Limb (tissue), 2 donors: ENCODE data around the gene BLVRB.
A peak's percentile ranks its signal among the peaks of the same experiment; 100 is the strongest.
"Not testable (repeated sequence)": the region's sequence is repeated elsewhere in the genome, so short reads cannot be mapped to it uniquely, and the experiment has no call there.

Experiments used
- DNase-seq, 2 donors: peaks; one replicate each; pipeline ENCODE4 v3.0.0-alpha.2; 2016; ENCODE audit errors: extremely low spot score in 2 of 2

The BLVRB gene

DNA sequence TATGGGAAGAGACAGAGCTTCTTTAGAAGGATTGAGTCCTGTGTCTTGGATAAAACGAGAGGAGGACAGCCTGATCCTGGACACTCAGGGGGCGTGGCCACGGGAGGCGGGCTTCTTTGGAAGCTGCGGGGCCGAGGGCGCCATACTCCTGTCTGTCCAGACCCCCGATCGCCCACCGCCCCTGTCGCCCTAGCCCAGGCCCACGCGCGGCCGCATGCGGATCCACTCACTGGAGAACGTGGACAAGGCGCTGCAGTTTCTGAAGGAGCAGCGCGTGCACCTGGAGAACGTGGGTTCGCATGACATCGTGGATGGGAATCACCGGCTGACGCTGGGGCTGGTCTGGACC lies 24.3 kb upstream of the BLVRB start:
- DNase-seq, result no peak

- no peak for DNase-seq
These were observed 20.5 kb upstream of the BLVRB start for GRCh38 chr19:40486017-40486416.

- not testable (repeated sequence) for DNase-seq
These were observed 10.5 kb upstream of the BLVRB start for GRCh38 chr19:40475878-40476644.

DNA sequence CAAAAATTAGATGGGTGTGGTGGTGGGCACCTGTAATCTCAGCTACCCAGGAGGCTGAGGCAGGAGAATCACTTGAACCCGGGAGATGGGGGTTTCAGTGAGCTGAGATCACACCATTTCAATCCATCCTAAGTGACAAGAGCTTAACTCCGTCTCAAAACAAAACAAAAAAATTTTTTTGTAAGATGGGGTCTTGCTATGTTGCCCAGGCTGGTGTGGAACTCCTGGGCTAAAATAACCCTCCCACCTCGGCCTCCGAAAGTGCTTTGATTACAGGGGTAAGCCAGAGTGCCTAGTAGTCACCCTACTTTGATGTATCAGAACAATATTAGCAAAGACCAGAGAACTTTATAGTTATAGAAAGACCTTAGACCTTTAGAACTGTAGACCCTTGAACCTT lies 9.2 kb upstream of the BLVRB start:
- DNase-seq, result no peak

- no peak for DNase-seq
These were observed 7.0 kb upstream of the BLVRB start for GRCh38 chr19:40472516-40472915.

DNA sequence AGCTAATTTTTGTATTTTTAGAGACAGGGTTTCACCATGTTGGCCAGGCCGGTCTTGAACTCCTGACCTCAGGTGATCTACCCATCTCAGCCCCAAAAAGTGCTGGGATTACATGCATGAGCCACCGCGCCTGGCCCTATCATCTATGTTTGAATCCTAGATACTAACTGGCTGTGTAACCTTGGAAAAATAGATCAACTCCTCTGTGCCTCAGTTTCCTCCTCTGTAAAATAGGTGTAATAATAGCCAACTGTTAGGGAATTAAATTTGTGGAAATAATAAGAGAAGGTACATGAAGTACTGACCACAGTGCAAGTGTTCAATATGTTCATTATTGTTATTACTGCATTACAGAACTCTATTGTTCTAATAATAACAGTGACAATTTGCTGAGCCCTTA lies 5.6 kb upstream of the BLVRB start:
- DNase-seq, result no peak

GRCh38 chr19:40469011-40469410 lies 3.5 kb upstream of the BLVRB start:
- no peak for DNase-seq

- DNase-seq, result peak in 1 of 2 donors; percentile 51
These were observed 1.6 kb upstream of the BLVRB start, which contains the start of gene SPTBN4 for GRCh38 chr19:40466985-40467734. TSS of gene SPTBN4 (plus strand) at chr19:40467001. CDS start at chr19:40472622, 5,621 bp downstream.

GRCh38 chr19:40466219-40466984 lies 857 bp upstream of the BLVRB start:
- peak in 1 of 2 donors; percentile 48 for DNase-seq

- peak in 1 of 2 donors; percentile 3 for DNase-seq
These were observed 454 bp downstream of the BLVRB start for GRCh38 chr19:40465025-40465556.

GRCh38 chr19:40464059-40465024 lies 1.2 kb downstream of the BLVRB start:
- DNase-seq, result peak; percentile 67 to 80

- not testable (repeated sequence) for DNase-seq
These were observed 1.9 kb downstream of the BLVRB start for GRCh38 chr19:40463587-40464037.

- DNase-seq, result no peak
These were observed 3.8 kb downstream of the BLVRB start for GRCh38 chr19:40461669-40462221.

- no peak for DNase-seq
These were observed 5.4 kb downstream of the BLVRB start for GRCh38 chr19:40460185-40460584.

DNA sequence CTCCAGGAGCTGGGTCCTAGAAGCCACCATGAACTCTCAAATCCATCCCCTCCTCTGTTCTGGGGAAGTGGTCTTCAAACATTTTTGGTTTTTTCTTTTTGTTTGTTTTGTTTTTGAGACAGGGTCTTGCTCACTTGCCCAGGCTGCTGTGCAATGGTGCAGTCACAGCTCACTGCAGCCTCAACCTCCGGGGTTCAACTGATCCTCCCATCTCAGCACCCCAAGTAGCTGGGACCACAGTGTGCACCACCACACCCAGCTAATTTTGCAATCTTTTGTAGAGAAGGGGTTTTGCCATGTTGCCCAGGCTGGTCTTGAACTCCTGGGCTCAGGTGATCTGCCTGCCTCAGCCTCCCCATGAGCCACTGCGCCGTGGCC lies 7.0 kb downstream of the BLVRB start:
- DNase-seq, result no peak

DNA sequence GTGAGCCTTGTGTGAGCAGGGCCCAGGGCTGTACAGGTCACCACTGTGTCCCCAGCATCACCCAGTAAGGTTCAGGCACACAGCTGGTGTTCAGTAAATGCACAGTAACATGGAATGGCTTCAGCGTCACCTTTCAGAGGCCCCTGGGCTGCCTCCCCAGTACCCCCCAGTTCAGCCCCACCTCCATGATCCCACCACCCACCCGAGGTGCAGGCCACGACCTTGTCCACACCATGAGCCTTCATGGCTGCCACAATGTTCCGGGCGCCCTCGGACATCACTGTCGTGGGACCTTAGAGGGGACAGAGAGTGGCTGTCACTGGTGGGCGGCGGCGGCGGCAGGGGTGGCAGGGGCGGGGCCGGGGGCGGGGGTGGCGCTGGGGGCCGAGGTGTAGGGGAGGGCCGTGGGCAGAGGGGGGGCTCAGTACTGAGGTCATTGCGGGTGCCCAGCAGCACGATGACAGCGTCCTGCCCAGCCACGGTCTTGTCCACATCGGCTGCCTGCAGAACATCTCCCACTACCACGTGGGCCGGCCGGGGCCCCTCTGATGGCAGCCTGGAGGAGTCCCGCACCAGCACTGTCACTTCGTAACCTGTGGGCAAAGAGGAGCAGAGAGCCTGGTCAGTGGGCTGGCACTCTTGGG lies 7.5 kb downstream of the BLVRB start:
- DNase-seq, result no peak

DNA sequence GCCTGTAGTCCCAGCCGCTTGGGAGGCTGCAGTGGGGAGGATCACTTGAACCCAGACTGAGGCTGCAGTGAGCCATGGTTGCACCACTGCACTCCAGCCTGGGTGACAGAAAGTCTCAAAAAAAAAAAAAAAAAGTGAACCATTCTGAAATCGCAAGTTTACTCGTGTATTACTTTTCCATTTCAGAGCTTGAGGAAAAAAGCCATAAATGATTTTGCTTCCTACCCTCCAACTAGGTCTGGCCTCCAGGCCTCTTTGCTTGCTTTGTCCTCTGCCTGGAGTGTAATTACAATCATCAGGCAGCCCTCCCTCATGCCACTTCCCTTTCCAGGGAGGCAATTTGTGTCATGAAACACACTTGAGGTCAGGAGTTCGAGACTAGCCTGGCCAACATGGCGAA lies 8.5 kb downstream of the BLVRB start:
- no peak for DNase-seq

DNA sequence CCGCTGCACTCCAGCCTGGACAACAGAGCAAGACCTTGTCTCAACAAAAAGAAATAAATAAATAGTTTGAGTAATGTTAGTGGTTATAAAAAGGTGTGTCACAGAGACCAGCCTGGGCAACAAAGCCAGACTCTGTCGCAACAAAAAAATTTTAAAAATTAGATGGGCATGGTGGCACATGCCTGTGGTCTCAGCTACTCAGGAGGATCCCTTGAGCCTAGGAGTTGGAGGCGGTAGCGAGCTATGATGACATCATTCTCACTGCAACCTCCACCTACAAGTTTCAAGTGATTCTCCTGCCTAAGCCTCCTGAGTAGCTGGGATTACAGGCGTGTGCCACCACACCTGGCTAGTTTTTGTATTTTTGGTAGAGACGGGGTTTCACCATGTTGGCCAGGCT lies 11.6 kb downstream of the BLVRB start:
- not testable (repeated sequence) for DNase-seq

GRCh38 chr19:40453151-40453735 lies 12.3 kb downstream of the BLVRB start:
- no peak for DNase-seq
